Stimulated activated CD8-positive, alpha-beta memory T cell treated with anti-CD3 and anti-CD28 coated beads, Interleukin-15, amount 100 ng/mL, for 24 hours (primary cell): ENCODE results near the gene PRKG1.

ENCODE experiments used
- DNase-seq: peaks from one replicate; pipeline ENCODE4 v3.0.0-alpha.2; 2020; ENCODE audit warnings: low read depth

PRKG1 gene

GRCh38 chr10:51879238-51879637 is 805.0 kb downstream of the PRKG1 start:
- DNase-seq, result no peak

GRCh38 chr10:51881213-51881612 is 806.9 kb downstream of the PRKG1 start:
- DNase-seq, result no peak

GRCh38 chr10:51886438-51887068 is 812.3 kb downstream of the PRKG1 start:
- DNase-seq, result no peak

- DNase-seq, result no peak
Measured at GRCh38 chr10:51888263-51888662, 814.0 kb downstream of the PRKG1 start.

GRCh38 chr10:51892313-51892712 is 818.0 kb downstream of the PRKG1 start:
- DNase-seq, result no peak

- no peak for DNase-seq
Measured at GRCh38 chr10:51892965-51893658, 818.8 kb downstream of the PRKG1 start.

- no peak for DNase-seq
Measured at GRCh38 chr10:51894771-51895578, 820.7 kb downstream of the PRKG1 start.

- DNase-seq, result no peak
Measured at GRCh38 chr10:51896849-51897248, 822.6 kb downstream of the PRKG1 start.

GRCh38 chr10:51897560-51897959 is 823.3 kb downstream of the PRKG1 start:
- no peak for DNase-seq

GRCh38 chr10:51900180-51900579 is 825.9 kb downstream of the PRKG1 start:
- no peak for DNase-seq

GRCh38 chr10:51903675-51904074 is 829.4 kb downstream of the PRKG1 start:
- no peak for DNase-seq

GRCh38 chr10:51905032-51905431 is 830.7 kb downstream of the PRKG1 start:
- no peak for DNase-seq

- no peak for DNase-seq
Measured at GRCh38 chr10:51907361-51907760, 833.1 kb downstream of the PRKG1 start.

GRCh38 chr10:51910189-51910588 is 835.9 kb downstream of the PRKG1 start:
- no peak for DNase-seq

GRCh38 chr10:51910596-51910995 is 836.3 kb downstream of the PRKG1 start:
- DNase-seq, result no peak

- DNase-seq, result no peak
Measured at GRCh38 chr10:51911723-51912122, 837.4 kb downstream of the PRKG1 start.

GRCh38 chr10:51915031-51915542 is 840.8 kb downstream of the PRKG1 start:
- DNase-seq, result no peak

- DNase-seq, result no peak
Measured at GRCh38 chr10:51918440-51918839, 844.2 kb downstream of the PRKG1 start.

GRCh38 chr10:51918884-51919325 is 844.6 kb downstream of the PRKG1 start:
- no peak for DNase-seq

GRCh38 chr10:51920672-51921071 is 846.4 kb downstream of the PRKG1 start:
- DNase-seq, result no peak

- DNase-seq, result no peak
Measured at GRCh38 chr10:51924359-51924758, 850.1 kb downstream of the PRKG1 start.

GRCh38 chr10:51926337-51926736 is 852.0 kb downstream of the PRKG1 start:
- DNase-seq, result no peak

- no peak for DNase-seq
Measured at GRCh38 chr10:51928162-51928561, 853.9 kb downstream of the PRKG1 start.
